Vagina (tissue), 2 donors: ENCODE measurements around the gene PLEKHG2.

ENCODE experiments used
- CTCF ChIP-seq, 3 experiments: fragments of 450-650 bp in 2 of 3; fragments of 200-600 bp in 1 of 3; sonication (generic) in 1 of 3; IDR thresholded peaks; one replicate each; pipeline ENCODE4 v1.5.1; 2017 to 2019; ENCODE audit warnings: antibody characterized with exemption in 3 of 3, mild to moderate bottlenecking in 2 of 3, moderate library complexity in 2 of 3
- POLR2A ChIP-seq, 2 donors: fragments of 450-650 bp; IDR thresholded peaks; one replicate each; pipeline ENCODE4 v1.6.1; 2017; ENCODE audit warnings: antibody characterized with exemption in 2 of 2, mild to moderate bottlenecking in 2 of 2, moderate library complexity in 2 of 2

- TF ChIP-seq CTCF (IDR thresholded peaks at IDR 0.05) (no peak), POLR2A (IDR thresholded peaks at IDR 0.05) (no peak)
Measured at GRCh38 chr19:39372941-39373340, 39.5 kb upstream of the PLEKHG2 start.
